Kidney epithelial cell (primary cell): ENCODE measurements around the gene TCEAL7. TPM values are rescaled to one million over a fixed set of nuclear protein-coding genes. Genes with fewer than 3 reads are reported as not detected.

Experiments used
- DNase-seq: peaks from one replicate; pipeline ENCODE4 v3.0.0-alpha.2; 2010; ENCODE audit warnings: low read depth
- H3K27me3 ChIP-seq: 2 replicates; pipeline ENCODE4 v1.6.0; 2011; ENCODE audit warnings: low read length; ENCODE audit not compliant: control insufficient read depth, insufficient read depth
- H3K36me3 ChIP-seq: 2 replicates; pipeline ENCODE4 v1.5.1; 2011; ENCODE audit warnings: low read length; ENCODE audit not compliant: control insufficient read depth, insufficient read depth
- H3K4me3 ChIP-seq: 2 replicates; pipeline ENCODE4 v1.5.1; 2011; ENCODE audit warnings: low read depth, mild to moderate bottlenecking, control low read depth, low read length
- CTCF ChIP-seq: IDR thresholded peaks from 2 replicates; pipeline ENCODE4 v1.5.1; 2011; ENCODE audit warnings: mild to moderate bottlenecking, moderate library complexity, low read length, control low read depth, inconsistent platforms; ENCODE audit not compliant: insufficient read depth, poor library complexity, severe bottlenecking
- total RNA-seq: library from RNA; depleted of rRNA; stranded (reverse); fragments of >200 nt; gene quantifications from 2 replicates; pipeline ENCODE4 v1.2.3, GENCODE V29; 2015

The TCEAL7 gene
- total RNA-seq, 1 donor from 2014 or later: 40.1 TPM

GRCh38 chrX:103372886-103373285, 42.8 kb downstream of the TCEAL7 start:
- no peaks in the 10 kb centered on the region for H3K27me3 ChIP-seq
- no peak for TF ChIP-seq CTCF
- H3K4me3 ChIP-seq: no peak overlapping the region
- H3K36me3 ChIP-seq: no peaks in the 10 kb centered on the region
- no peak for DNase-seq

DNA sequence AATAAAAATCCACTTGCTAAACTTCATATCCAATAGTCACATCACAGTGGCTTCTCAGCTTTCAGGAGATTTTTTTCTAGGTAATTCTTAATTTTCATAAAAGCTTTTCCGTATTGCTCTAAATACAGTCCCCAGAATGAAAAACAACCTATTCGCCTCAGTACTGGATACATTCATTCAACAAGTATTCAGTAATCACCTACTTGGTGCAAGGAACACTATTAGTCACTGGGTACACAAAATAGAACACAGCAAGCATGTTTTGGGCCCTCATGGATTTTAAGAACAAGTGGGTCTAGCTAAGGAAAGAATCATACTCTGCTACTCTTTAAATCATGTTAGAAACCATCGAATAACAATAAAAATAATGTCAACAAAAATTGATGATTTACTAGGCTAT, 43.5 kb downstream of the TCEAL7 start:
- DNase-seq: no peak
- Histone ChIP-seq H3K4me3 (no peak overlapping the region), H3K36me3 (no peaks in the 10 kb centered on the region), H3K27me3 (no peaks in the 10 kb centered on the region)
- no peak for TF ChIP-seq CTCF

- no peak for DNase-seq
- no peaks in the 10 kb centered on the region for H3K36me3 ChIP-seq
- H3K4me3 ChIP-seq: peak within 1 kb of the TSS; percentile 83
- TF ChIP-seq CTCF: no peak
- H3K27me3 ChIP-seq: no peaks in the 10 kb centered on the region
Measured at GRCh38 chrX:103376118-103376978, 46.3 kb downstream of the TCEAL7 start, which contains the start of gene BEX3. Gene BEX3 (plus strand): TSS chrX:103376538. CDS start chrX:103377522, 984 bp downstream.

GRCh38 chrX:103376979-103377324, 46.9 kb downstream of the TCEAL7 start:
- no peak for DNase-seq
- TF ChIP-seq CTCF: no peak
- no peaks in the 10 kb centered on the region for H3K27me3 ChIP-seq

GRCh38 chrX:103378990-103379389, 49.0 kb downstream of the TCEAL7 start:
- TF ChIP-seq CTCF: no peak

More at GRCh38 chrX:103376979-103377324, 46.9 kb downstream of the TCEAL7 start:
- Histone ChIP-seq H3K4me3 (peak overlapping the region; percentile 83), H3K36me3 (no peaks in the 10 kb centered on the region)

More at GRCh38 chrX:103378990-103379389, 49.0 kb downstream of the TCEAL7 start:
- no peaks in the 10 kb centered on the region for H3K36me3 ChIP-seq
- H3K27me3 ChIP-seq: no peaks in the 10 kb centered on the region
- no peak for DNase-seq
- H3K4me3 ChIP-seq: no peak overlapping the region

Other genes with a start within 250 kb of the TCEAL7 start
- not detected in 2 replicates for gene NXF3, start 237.1 kb upstream of the TCEAL7 start, total RNA-seq
- gene BEX4, start 115.1 kb upstream of the TCEAL7 start, total RNA-seq: 80.8 and 84.0 TPM in 2 replicates
- gene TCEAL8, start 75.1 kb upstream of the TCEAL7 start, total RNA-seq: 89.6 and 91.3 TPM in 2 replicates
- 0.21 TPM in 1 of 2 replicates, not detected in the other for gene TCEAL5, start 53.5 kb upstream of the TCEAL7 start, total RNA-seq
- gene BEX2, start 19.2 kb upstream of the TCEAL7 start, total RNA-seq: 74.2 and 81.3 TPM in 2 replicates
- gene TCEAL9, start 26.3 kb downstream of the TCEAL7 start, total RNA-seq: 99.1 and 154 TPM in 2 replicates
- 143 and 164 TPM in 2 replicates for gene BEX3, start 46.3 kb downstream of the TCEAL7 start, total RNA-seq
- gene RAB40A, start 189.2 kb downstream of the TCEAL7 start, total RNA-seq: 0.13 TPM in 1 of 2 replicates, not detected in the other